Measurements from ENCODE around the gene SIX2.
A peak's percentile ranks its signal among the peaks of the same experiment; 100 is the strongest.

SIX2 gene

DNA sequence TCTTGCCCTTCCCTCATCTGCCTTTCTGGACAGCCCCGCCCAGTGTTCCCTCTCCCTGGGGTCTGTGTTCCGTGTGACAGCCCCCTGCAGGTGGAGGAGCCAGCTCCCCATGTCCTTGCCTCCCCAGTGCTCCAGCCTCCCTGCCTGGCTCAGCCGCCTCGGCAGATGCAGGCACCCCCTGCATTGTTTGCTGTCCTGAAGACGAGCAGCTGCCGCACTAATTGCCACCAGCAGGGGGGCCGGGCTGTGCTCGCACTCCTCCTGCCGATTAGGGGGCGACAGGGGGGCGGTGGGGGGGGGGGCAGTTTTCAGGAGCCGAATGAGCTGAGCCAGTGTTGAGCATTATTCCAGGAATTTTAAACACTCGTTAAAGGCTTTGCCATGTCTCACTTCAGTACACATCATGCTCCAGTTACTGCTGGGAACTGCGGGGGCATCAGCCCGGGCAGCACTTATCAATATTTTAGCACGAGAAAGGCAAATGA, 44.5 kb downstream of the SIX2 start:
- DNase-seq, result no peak

DNA sequence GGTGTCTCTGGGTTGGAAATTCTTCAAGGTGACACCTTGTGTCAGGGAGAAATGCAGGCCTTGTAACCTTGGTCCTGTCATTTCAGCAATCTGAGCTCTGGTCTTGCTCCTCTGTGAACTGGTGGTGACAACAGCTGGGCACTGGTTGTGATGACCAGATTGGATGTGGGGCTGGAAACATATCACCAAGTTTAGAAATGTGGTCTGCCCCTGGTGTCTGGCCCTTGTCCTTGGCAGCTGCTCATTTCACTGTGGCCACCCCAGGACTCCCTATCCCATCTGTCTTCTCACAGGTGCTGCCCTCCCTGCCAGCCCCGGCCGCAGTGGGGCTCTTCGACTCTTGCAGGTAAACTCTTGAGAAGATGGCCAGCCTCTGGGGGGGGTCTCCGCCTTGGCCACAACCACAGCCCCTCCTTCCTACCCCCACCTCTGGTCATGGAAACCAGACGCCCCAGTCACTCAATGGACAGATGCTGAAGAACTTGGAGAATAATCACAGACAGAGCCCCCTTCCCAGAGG, 47.0 kb downstream of the SIX2 start:
- no peak for DNase-seq

DNA sequence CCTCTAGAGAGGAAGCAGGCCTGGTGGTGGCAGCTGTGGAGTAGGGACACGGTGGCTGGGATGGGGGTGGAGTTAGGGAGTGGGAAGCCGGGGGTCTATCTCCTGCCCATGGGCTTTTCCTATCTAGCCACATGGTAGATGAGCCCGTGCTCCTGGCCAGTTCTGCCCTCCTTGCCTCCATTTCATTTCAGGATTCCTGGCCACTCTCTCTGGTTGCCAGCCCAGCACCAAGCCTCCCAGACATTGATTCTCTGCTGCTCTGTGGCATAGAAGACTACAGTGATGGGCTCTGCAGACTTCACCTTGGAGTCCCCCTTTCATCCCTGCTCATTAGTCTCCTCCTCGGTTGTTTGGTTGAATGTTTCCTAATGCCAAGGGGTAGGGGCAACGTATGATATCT, 48.4 kb downstream of the SIX2 start:
- no peak for DNase-seq

GRCh38 chr2:44959855-44960254, 49.4 kb downstream of the SIX2 start:
- DNase-seq, result no peak

- DNase-seq, result no peak
Observed at GRCh38 chr2:44957656-44958327, 51.5 kb downstream of the SIX2 start.

GRCh38 chr2:44956843-44957242, 52.4 kb downstream of the SIX2 start:
- DNase-seq, result no peak

- DNase-seq, result peak; percentile 82
Observed at GRCh38 chr2:44955593-44956392, 53.5 kb downstream of the SIX2 start.
